Measurements from ENCODE around the gene ZC3H10.

- TF ChIP-seq CTCF (IDR thresholded peaks at IDR 0.05) (no peak), POLR2A (IDR thresholded peaks at IDR 0.05) (no peak)
Measured at GRCh38 chr12:56082382-56082781, 35.7 kb upstream of the ZC3H10 start.
